Endodermal cell (in vitro differentiated cells): ENCODE data around the gene DLG5. TPM values are rescaled to one million over a fixed set of nuclear protein-coding genes. Genes with fewer than 3 reads are reported as not detected.
A peak's percentile ranks its signal among the peaks of the same experiment; 100 is the strongest.

ENCODE experiments used
- DNase-seq: peaks from one replicate; pipeline ENCODE4 v3.0.0-alpha.2; 2017
- H3K27ac ChIP-seq: 2 replicates; pipeline ENCODE4 v1.5.1; 2013; ENCODE audit warnings: mild to moderate bottlenecking, low read depth, low read length, moderate library complexity
- H3K27me3 ChIP-seq: 2 replicates; pipeline ENCODE4 v1.6.1; 2013; ENCODE audit warnings: mild to moderate bottlenecking, low read length, moderate library complexity; ENCODE audit not compliant: insufficient read depth, control insufficient read depth, poor library complexity, severe bottlenecking
- H3K36me3 ChIP-seq: 2 replicates; pipeline ENCODE4 v1.7.0; 2013; ENCODE audit warnings: mild to moderate bottlenecking, low read length, moderate library complexity; ENCODE audit not compliant: control insufficient read depth, insufficient read depth
- H3K4me1 ChIP-seq: one replicate; pipeline ENCODE4 v1.7.0; 2013; ENCODE audit warnings: low read length; ENCODE audit not compliant: control insufficient read depth, insufficient read depth
- H3K4me3 ChIP-seq: 2 replicates; pipeline ENCODE4 v1.5.1; 2013; ENCODE audit warnings: mild to moderate bottlenecking, low read length, moderate library complexity
- H3K9ac ChIP-seq: 2 replicates; pipeline ENCODE4 v1.6.1; 2013; ENCODE audit warnings: mild to moderate bottlenecking, low read length, moderate library complexity; ENCODE audit not compliant: poor library complexity, severe bottlenecking; ENCODE audit errors: extremely low read depth
- H3K9me3 ChIP-seq: 2 replicates; pipeline ENCODE4 v1.6.1; 2013; ENCODE audit warnings: mild to moderate bottlenecking, low read length, moderate library complexity; ENCODE audit not compliant: control insufficient read depth
- H3K27ac Mint-ChIP-seq: 2 replicates; pipeline ENCODE4 v1.8.0; 2020; ENCODE audit warnings: mixed read lengths
- H3K27me3 Mint-ChIP-seq: 2 replicates; pipeline ENCODE4 v1.8.0; 2021; ENCODE audit warnings: mild to moderate bottlenecking, mixed read lengths; ENCODE audit not compliant: insufficient read depth
- H3K36me3 Mint-ChIP-seq: 2 replicates; pipeline ENCODE4 v1.8.0; 2020; ENCODE audit warnings: low read depth, mixed read lengths
- H3K4me1 Mint-ChIP-seq: 2 replicates; pipeline ENCODE4 v1.8.0; 2020; ENCODE audit warnings: mixed read lengths
- H3K4me3 Mint-ChIP-seq: 2 replicates; pipeline ENCODE4 v1.8.0; 2020; ENCODE audit warnings: mild to moderate bottlenecking, moderate library complexity, mixed read lengths
- H3K9me3 Mint-ChIP-seq: 2 replicates; pipeline ENCODE4 v1.8.0; 2020; ENCODE audit warnings: mild to moderate bottlenecking, mixed read lengths
- WGBS, 2 experiments: methylation state at CpG; one replicate each; pipeline versions ENCODE4 v1.1.5 to v1.1.7; 2013; ENCODE audit warnings: missing lambda C conversion rate in 2 of 2, mixed read lengths in 1 of 2; ENCODE audit not compliant: insufficient coverage in 1 of 2, insufficient read length in 1 of 2; 5-methylcytosine and 5-hydroxymethylcytosine counted together
- total RNA-seq, 2 donors: library from RNA; stranded (reverse); fragmentation: NEBNext Ultra II Directional in 1 of 2; extraction: Animal tissue kit (Norgen Biotek cat#: 25700) in 1 of 2; gene quantifications; 2 replicates in 1 of 2; 3 replicates in 1 of 2; pipeline ENCODE4 v1.2.1, GENCODE V29; 2021
- TF ChIP-seq, protein P1 (sequence below): fragments of 200-600 bp; sonication (generic); conservative IDR thresholded peaks from 2 replicates; pipeline ENCODE4 v1.5.0; 2021; ENCODE audit warnings: antibody characterized with exemption, mild to moderate bottlenecking

Gene DLG5
- total RNA-seq, 2 donors from 2014 or later, result 79.4 to 83.4 TPM

DNA sequence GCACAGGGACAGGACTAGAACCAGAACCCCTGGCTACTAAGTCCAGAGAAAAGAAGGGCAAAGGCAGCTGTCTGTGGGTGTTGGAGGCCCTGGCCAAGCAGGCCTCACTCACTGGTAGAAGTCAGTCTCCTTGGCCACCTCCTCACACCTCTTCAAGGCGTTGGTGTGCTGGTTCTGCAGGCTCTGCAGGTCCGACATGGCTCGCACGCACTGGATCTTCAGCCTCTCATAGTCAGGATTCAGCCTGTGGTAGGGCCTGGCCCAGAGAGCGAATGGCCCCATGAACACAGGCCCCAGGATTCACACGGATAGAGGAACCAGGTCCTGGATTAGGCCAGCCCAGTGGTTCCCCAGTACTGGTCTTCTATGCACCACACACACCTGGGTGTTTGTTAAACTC lies 72.4 kb downstream of the DLG5 start:
- H3K4me3 ChIP-seq, result no peak overlapping the region
- Mint-ChIP-seq H3K27ac (no peak overlapping the region), H3K4me3 (no peak overlapping the region), H3K36me3 (peaks cover 52% of the 10 kb centered on the region), H3K27me3 (no peaks in the 10 kb centered on the region), H3K4me1 (peaks cover 40% of the 10 kb centered on the region), H3K9me3 (no peaks in the 10 kb centered on the region)
- no peak for DNase-seq
- 94 to 96% methylated on average over 3 to 6 of the region's 6 CpGs for WGBS, 2 experiments
- no peak overlapping the region for H3K9ac ChIP-seq
- peaks cover 10% of the 10 kb centered on the region for H3K4me1 ChIP-seq
- no peaks in the 10 kb centered on the region for H3K27me3 ChIP-seq
- H3K27ac ChIP-seq, result no peak overlapping the region
- H3K9me3 ChIP-seq, result no peaks in the 10 kb centered on the region
- TF ChIP-seq, protein P1, sequence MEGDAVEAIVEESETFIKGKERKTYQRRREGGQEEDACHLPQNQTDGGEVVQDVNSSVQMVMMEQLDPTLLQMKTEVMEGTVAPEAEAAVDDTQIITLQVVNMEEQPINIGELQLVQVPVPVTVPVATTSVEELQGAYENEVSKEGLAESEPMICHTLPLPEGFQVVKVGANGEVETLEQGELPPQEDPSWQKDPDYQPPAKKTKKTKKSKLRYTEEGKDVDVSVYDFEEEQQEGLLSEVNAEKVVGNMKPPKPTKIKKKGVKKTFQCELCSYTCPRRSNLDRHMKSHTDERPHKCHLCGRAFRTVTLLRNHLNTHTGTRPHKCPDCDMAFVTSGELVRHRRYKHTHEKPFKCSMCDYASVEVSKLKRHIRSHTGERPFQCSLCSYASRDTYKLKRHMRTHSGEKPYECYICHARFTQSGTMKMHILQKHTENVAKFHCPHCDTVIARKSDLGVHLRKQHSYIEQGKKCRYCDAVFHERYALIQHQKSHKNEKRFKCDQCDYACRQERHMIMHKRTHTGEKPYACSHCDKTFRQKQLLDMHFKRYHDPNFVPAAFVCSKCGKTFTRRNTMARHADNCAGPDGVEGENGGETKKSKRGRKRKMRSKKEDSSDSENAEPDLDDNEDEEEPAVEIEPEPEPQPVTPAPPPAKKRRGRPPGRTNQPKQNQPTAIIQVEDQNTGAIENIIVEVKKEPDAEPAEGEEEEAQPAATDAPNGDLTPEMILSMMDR, result no peak
- H3K36me3 ChIP-seq, result peaks cover 42% of the 10 kb centered on the region

DNA sequence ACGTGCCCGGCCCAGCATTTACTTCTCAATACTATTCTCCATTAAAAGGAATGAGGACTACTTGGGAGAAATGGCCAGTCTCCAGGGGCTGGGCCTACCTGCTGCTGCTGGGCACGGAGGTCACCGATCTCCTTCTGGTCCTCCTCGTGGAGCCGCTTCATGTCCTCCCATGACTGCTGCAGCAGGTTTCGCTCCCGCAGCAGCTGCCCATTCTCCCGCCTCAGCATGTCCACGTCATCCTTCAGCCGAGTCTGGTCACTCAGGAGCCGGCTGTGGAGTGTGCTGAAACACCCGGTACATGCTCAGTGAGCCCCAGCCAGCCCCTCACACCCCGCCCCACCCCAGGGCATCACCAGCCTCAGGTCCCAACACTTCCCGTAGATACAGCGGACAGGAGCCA lies 73.3 kb downstream of the DLG5 start:
- Histone ChIP-seq H3K36me3 (peaks cover 44% of the 10 kb centered on the region), H3K27me3 (no peaks in the 10 kb centered on the region), H3K9me3 (no peaks in the 10 kb centered on the region), H3K9ac (no peak overlapping the region), H3K4me1 (peaks cover 16% of the 10 kb centered on the region), H3K4me3 (no peak overlapping the region), H3K27ac (no peak overlapping the region)
- Mint-ChIP-seq H3K27ac (no peak overlapping the region), H3K4me3 (no peak overlapping the region), H3K27me3 (no peaks in the 10 kb centered on the region), H3K36me3 (peaks cover 52% of the 10 kb centered on the region), H3K4me1 (peaks cover 48% of the 10 kb centered on the region), H3K9me3 (no peaks in the 10 kb centered on the region)
- no peak for DNase-seq
- WGBS, 2 experiments, result 96 to 99% methylated on average over 10 to 16 of the region's 16 CpGs
- TF ChIP-seq, protein P1, result no peak

DNA sequence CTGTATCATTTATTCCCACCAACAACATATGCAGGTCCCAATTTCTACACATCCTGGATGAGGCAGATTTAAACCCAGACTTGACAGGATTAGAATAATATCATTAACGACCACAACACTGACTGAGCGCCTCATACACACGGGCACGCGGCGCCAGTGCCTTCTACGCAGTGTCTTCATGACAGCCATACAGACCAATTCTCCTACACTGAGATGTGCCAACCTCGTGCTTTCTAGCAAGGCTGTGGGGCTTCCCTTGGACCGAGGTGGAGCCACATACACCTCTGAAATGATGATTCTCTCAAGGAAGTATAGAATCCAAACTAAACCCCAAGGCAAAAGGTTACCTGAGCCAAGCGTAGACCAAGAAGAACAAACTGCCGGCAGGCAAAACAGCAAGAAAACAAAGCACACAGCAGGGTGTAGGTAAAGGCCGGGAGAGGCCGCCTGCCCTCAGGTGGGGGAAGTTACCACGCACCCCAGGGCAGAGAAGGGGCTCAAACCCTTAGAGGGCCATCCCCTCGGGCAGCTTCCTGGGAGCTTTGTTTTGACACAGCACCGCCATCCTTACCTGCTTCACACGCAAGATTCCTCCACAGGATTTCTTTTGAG lies 75.8 kb downstream of the DLG5 start:
- no peak overlapping the region for H3K4me3 ChIP-seq
- peaks cover 50% of the 10 kb centered on the region for H3K36me3 Mint-ChIP-seq
- peaks cover 24% of the 10 kb centered on the region for H3K4me1 ChIP-seq
- no peak overlapping the region for H3K4me3 Mint-ChIP-seq
- H3K27me3 Mint-ChIP-seq, result no peaks in the 10 kb centered on the region
- peak overlapping the region; percentile 79 for H3K27ac Mint-ChIP-seq
- peaks cover 53% of the 10 kb centered on the region for H3K36me3 ChIP-seq
- H3K9me3 ChIP-seq, result no peaks in the 10 kb centered on the region
- H3K27ac ChIP-seq, result no peak overlapping the region
- no peaks in the 10 kb centered on the region for H3K27me3 ChIP-seq
- peaks cover 58% of the 10 kb centered on the region for H3K4me1 Mint-ChIP-seq
- no peak overlapping the region for H3K9ac ChIP-seq
- TF ChIP-seq, protein P1, result no peak
- DNase-seq, result no peak
- 90 to 91% methylated on average over 17 of the region's 17 CpGs for WGBS, 2 experiments
- no peaks in the 10 kb centered on the region for H3K9me3 Mint-ChIP-seq
